GM18502 (cell line): ENCODE results near the gene TAX1BP1.

ENCODE experiments used
- ATAC-seq: cut with Tn5 transposase; IDR thresholded peaks from one replicate; pipeline ENCODE4 v1.9.1; 2021; ENCODE audit warnings: mild to moderate bottlenecking; ENCODE audit not compliant: unreplicated experiment, poor library complexity

Gene TAX1BP1

DNA sequence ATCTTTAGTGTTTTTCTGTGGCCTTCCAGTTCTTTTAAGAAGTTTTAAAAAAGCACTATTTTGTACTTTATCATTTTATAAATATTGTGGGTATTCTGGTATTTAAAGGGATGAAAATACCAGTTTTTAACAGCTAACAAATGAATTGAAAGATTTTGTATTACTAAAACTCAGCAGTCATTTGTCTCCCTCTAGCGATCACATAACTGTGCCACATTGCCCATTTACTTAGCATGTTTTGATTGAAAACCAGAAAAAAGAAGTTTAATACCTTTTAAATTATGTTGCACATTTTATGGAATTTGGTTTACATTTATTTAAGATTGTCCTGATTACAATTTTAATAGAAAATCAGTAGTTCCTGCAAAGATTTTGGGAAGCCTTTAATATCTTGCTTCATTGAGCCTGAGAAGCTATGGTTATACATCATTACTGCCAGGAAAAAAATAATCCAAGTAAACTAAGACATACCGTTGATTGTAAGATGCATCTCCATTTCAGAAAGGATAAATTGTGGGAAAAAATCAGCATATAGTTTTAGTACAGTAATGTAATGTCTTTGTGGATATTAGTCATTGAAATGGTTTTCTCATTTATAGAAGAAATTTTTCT, 34.9 kb downstream of the TAX1BP1 start:
- ATAC-seq: no peak

DNA sequence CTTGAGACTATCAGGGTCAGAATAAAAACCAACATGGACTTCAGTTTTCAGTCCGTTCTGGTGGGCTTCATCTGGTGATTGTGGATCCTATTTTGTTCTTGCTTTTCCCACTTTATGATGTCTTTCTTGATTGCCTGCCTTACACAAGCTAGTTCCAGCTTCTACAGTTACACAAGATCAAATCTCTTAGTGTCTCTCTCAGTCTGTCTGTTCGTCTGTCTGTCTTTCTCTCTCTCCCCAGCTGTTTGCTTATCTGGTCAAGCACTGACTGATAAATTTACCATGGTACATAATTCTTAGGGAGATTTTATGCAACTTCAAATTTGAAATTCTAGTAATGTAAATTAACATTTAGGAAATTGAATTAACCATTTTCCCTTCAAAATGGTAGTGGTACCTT, 35.8 kb downstream of the TAX1BP1 start:
- no peak for ATAC-seq

DNA sequence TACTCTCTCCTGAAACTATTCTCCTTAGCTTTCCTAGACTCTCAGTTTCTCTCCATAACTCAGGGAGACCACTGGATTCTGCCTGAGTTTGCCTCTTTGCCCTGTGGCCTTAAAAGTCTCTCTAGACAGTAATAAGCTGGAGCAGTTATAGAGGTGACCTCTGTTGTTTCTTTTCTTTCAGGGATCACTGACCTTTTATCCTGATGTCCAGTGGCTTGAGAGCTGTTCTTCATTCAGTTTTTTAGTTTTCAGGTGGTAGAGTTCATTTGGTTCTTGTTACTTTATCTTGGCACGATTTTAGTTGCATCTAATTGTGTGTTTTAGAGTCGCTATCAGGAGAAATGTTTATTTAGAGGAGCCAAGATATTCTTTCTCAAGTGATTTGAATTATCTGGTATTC, 37.7 kb downstream of the TAX1BP1 start:
- ATAC-seq: no peak

DNA sequence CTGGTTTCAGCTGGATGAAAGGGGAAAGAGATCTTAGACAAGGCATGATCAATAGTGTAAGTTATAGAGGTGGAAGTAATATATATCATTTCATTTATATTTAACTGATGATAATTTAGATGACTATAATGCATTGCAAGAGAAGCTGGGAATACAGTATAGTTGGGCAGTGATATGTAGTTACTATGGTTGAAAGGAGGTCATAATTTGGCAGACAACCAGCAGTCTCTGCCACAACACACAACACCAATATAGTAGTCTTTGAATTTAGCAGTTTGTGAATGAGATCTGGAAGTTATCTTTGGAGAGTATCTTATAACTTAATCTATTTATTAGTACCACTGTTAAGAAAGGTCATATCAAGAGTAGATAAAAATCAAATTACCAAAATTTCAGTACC, 39.9 kb downstream of the TAX1BP1 start:
- ATAC-seq: no peak

DNA sequence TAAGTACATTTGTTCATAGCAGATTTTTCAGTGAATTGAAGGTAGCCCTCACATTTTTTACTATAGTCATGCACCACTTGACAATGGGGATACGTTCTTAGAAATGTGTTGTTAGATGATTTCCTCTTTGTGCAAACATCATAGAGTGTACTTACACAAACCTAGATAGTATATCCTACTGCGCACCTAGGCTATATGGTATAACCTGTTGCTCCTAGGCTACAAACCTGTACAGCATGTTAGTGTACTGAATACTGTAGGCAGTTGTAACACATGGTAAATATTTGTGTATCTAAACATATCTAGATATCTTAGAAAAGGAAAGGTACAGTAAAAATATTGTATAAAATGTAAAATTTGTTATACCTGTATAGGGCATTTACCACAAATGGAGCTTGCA, 41.2 kb downstream of the TAX1BP1 start:
- no peak for ATAC-seq

DNA sequence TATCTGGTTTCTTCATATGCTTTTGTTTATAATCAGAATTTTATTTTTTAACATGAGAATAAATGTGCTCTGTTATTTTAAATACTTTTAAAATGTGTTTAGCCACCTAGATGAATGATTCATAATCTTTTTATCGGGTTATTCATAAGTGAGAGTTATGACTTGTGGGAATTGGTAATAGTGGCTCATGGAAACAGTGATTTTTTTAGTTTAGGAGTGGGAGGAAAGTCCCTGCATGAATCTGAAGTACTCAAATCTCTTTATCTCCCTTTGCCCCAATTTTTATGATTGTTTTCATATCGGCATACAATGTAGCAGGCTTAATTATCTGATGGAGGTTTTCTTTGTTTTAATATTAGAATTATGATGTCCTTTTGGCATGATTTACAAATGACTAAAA, 42.9 kb downstream of the TAX1BP1 start:
- no peak for ATAC-seq

DNA sequence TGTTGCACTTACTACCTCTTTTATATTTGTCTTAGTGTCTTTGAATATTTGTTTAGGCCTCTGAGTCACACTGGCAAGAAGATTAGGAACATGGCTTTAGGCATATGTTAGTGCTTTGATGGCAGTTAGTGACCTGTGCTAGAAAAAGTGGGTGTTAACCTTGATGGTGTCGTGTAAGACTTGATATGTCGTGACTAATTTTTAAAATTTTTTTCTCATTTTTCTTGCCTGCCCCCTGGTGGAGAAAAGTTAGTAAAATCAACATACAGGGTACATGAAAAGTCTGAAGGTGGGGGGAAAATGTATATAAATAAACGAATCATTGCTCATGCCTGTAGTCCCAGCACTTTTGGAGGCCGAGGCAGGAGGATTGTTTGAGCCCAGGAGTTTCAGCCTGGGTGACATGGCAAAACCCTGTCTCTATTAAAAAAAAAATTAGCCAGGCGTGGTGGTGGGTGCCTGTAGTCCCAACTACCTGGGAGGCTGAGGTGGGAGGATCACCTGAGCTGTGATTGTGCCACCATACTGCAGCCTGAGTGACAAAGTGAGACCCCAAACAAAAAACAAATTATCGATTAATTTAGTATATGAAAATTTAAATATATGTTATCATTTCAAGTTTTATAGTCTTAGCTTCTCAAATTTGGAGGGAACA, 44.6 kb downstream of the TAX1BP1 start:
- ATAC-seq: no peak

DNA sequence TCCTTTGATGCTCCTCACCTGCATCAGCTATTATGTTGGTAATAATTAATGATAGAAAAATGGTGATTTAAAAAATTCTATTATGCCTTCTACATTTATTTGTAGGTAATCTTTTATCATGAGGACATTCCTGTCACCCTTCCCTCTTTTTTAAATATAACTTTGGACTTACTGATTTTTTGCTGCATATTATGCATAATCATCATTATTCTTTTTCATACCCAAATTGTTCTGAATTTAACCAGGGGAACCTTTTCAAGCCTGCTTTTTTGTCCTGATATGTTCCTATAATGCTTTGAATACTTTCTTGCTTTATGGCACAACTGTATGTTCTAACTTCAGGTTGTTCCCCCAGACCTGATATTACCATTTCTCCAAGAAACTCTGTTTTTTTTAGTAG, 48.5 kb downstream of the TAX1BP1 start:
- ATAC-seq: no peak

DNA sequence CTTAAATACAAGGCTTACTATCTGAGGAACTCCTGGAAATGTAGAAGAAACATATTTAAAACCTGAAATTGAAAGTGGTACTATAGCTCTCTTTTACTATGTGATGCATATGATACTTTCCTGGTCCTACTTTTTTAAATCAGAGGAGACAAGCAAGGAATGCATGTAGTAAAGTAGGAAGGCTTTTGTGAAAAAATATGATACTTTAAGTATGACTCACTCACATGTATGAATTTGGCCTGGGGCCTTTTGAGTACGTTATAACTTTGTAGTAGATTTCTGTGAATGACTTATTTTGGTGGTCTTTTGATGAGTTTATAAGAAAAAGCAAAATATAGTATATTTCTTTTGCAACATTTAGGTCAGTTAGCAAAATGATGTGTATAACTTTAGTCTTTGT, 53.8 kb downstream of the TAX1BP1 start:
- ATAC-seq: no peak

DNA sequence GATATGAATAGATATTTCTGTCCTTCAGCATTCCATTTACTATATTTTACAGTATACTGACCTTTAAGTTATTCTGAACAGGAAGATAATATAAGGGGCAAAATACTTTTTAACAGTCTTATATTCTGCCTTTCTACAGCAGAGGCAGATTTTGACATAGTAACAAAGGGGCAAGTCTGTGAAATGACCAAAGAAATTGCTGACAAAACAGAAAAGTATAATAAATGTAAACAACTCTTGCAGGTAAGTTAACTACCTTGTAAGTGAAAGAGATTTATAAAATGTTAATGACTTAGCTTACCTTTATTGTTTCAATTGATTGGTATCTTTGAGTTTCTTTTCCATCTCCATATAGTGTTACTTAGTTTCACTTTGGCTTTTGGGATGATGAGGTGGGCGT, 56.0 kb downstream of the TAX1BP1 start:
- ATAC-seq: no peak

DNA sequence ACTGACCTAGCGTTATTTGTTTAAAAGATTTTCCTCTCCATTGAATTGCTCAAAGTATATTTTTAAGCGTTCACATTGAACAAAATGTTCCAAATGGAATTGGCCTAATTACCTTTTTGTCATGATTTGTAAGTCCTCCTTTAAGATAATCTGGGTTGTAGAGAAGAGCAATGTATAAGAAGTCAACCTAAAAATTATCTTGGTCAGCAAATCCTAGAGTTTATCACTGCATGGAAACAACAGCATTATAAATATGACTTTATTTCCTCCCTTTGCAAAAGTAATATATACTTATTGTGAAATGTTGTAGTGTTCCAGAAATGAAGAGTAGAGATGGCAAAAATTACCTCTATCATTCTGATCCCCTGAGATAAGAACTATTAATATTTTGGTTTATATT, 59.2 kb downstream of the TAX1BP1 start:
- no peak for ATAC-seq

DNA sequence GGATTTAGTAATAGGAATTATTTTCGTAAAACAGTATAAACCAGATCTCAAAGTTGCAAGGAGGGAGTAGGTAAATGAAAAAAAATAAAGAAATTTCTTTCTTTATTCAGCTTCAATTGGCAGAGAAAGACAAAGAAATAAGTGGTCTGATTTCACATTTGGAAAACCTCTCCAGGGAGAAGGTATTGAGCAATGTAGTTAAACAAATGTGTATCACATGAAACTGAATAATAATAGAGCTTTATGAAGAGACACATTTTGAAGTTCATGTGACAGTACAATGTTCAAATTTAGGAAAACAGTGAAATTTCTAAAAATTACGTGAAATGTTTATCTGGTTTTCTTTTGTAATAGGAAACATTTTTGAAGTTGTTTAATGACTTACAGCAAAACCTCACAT, 63.0 kb downstream of the TAX1BP1 start:
- ATAC-seq: no peak

DNA sequence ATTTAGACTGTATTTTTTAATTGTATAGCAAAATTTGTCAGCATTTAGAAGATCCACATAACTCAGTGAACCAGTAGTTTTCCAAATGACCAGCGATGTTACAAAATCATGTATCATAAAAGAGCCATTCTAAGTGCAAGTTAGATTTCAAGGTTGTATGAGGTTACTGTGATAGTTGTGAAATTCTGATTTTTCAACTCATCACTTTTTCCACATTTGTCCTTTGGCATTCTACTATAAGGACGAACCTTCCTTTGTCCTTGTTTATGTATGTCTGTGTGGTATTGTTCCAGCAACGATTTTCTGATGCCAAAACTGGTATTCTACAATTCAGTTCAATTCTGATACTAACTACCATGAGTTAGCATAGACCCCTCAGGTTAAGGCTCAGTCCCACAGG, 64.2 kb downstream of the TAX1BP1 start:
- no peak for ATAC-seq

DNA sequence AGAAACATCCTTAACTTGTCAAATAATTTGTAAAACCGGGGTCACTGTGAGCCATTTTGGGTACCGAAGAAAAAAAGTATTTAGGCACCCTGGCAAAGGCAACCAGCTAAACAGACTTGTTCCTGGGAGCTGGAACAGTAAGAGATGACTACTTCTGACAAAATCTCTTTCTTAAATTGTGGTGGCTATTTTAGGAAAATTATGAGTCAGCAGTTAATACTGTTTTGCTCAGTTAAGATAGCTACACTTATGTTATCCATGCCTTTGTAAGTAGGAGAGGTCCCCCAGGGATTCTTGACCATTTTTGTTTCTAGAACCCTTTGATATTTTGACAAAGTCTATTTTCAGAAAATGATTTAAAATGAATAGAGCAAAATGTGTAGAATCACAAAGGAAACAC, 68.7 kb downstream of the TAX1BP1 start:
- ATAC-seq: no peak

DNA sequence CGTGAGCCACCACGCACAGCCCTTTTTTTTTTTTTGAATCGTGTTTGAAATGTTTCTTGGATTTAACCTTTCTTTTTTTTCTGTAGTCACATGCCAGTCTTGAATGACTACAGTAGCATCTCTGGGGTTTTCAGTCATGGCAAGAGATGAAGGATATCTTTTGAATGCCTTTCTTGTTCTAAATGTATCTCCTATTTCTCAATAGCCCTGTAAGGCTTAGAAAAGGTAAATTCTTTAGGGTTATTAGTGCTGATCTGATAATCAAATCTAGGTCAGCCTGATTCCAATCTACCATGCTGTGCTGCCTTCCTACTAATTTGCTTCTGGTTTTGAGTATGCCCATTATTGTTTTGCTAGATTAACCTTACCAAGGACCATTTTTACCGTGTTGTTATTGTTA, 70.2 kb downstream of the TAX1BP1 start:
- ATAC-seq: no peak

DNA sequence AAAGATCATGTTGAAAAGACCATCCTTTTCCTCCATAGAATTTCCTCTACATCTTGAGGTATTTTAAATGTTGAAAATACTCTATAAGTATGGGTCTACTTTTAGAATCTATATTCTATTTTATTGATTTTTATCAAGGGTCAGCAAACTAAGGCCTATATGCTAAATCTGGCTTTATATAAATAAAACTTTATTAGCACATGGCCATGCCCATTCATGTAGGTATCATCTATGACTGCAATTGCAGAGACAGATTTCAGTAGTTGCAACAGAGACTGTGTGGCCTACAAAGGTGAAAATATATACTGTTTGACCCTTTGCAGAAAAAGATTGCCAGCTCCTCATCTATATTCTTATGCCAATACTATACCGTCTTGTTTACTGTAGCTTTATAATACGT, 72.7 kb downstream of the TAX1BP1 start:
- no peak for ATAC-seq

DNA sequence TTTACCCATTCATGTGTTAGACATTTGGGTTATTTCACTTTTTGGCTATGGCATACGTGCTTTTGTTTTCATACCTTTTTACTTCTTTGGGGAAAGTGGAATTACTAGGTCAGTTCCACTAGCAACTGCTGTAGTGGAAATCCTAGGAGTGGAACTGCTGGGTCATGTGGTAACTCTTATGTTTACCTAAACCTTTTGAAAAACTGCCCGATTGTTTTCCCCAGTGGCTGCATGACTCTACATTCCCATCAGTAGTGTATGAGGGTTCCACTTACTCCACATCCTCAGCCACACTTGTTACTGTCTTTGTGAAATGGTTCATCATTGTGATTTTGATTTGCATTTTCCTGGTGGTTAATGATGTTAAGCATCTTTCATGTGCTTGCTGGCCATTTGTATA, 82.3 kb downstream of the TAX1BP1 start:
- ATAC-seq: no peak

DNA sequence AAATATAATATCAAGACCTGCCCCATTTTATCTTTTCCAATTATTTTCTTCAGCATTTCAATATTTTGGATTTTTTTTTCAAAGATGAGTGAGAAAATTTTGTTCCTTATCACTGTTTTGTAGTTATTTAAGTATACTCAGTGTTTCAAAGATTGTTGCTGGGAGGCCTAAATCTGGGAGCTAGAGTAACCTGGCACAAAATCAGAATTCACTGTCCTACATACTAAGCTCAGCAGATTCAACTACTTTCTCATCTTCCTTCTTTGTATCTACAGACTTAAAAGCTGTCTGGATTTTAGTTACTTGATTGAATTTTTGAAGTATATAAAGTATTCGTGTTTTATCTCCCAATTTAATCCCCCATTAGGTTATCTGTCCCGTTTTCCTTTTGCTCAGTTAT, 85.9 kb downstream of the TAX1BP1 start:
- no peak for ATAC-seq

DNA sequence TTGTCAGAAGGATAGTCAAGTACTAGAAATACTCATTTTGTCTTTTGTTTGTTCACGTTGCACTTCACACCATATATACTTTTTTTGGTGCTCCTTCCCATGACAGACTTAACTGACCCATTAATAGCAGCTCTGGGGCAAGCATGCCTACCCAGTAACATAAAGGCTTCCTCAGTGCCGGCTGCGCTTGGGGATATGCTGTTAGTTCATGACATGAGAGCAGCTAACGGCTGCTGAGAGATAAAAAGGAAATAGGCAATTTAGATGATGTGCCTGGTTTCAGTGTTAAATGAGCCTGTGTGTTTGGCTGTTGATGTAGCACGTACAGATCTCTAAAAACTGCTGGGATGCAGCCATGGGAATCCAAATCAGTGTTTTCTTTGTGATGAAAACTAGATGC, 86.4 kb downstream of the TAX1BP1 start:
- ATAC-seq: no peak

DNA sequence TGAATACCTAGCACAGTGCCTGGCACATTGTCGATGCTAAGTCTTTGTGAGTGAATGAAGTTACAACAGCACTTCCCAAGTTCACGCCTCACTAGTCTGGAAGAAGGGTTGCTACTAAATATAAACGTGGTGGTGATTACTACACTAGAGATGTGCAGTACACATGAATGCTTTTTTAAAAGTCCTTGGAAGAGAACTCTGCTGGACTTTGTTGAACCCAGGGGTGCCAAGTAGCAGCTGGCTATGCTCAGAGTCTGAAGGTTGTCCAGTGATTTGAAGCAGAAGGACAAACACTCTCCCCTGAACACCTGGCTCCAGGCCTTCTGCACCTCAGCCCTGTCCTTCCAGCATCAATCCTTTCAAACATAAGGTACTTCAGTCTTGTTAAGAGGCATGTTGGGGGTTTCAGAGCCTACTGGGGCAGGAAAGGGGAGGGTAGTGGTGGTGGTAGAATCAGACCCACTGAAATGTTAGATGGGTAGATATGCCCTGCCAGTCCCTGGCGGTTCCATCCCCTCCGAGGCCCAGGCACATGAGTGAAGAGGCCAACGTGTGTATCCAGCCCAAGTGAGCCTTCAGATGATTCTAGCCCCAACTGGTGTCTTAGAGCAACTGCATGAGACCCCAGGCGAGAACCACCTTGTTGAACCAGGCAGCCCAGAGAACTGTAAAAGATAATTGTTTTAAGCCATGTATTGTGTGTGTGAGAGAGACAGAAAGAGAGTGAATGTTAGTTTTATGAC, 94.4 kb downstream of the TAX1BP1 start:
- no peak for ATAC-seq

DNA sequence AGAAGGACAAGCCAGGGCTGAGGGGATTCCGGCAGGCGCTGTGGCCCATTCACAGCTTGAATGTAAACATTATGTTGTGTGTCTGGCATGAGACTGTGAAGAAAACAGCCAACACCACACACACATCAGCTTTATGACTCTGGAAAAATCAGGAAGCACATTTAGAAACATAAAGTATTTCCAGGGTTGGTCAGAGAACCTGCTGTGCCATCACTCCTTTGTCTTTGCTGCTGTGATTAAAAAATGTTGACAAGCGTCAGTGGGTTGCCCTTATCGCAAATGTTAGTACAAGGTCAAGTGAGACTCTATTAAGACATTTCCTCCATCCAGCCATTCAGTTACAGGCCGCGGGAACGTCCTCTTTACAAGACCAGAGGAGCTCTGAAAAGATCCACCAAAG, 95.4 kb downstream of the TAX1BP1 start:
- ATAC-seq: no peak

DNA sequence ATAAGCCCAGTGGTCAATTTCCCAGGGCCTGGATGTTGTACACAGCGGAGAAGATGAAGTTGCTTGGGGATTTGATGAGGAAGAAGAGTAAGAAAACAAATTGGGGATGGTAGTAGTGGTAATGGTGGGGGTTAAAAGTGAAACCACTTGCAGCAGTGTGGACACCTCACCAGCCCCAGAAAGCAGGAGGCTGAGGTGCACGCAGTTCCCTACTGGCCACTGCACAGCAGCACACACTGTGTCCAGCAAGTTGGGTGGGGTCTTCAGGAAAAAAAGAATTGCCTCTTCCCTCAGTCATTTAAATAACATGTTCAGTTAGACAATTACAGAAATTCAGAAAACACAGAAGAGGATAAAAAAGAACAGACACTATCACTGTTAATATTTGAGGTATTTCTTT, 96.6 kb downstream of the TAX1BP1 start:
- no peak for ATAC-seq
